GM19193 (cell line): ENCODE measurements around the gene STK11IP.

Experiments
- POLR2A ChIP-seq: IDR thresholded peaks from 4 replicates; pipeline ENCODE4 v1.6.1; 2011; ENCODE audit not compliant: insufficient read depth, insufficient read length; ENCODE audit errors: extremely low read depth

Gene STK11IP

DNA sequence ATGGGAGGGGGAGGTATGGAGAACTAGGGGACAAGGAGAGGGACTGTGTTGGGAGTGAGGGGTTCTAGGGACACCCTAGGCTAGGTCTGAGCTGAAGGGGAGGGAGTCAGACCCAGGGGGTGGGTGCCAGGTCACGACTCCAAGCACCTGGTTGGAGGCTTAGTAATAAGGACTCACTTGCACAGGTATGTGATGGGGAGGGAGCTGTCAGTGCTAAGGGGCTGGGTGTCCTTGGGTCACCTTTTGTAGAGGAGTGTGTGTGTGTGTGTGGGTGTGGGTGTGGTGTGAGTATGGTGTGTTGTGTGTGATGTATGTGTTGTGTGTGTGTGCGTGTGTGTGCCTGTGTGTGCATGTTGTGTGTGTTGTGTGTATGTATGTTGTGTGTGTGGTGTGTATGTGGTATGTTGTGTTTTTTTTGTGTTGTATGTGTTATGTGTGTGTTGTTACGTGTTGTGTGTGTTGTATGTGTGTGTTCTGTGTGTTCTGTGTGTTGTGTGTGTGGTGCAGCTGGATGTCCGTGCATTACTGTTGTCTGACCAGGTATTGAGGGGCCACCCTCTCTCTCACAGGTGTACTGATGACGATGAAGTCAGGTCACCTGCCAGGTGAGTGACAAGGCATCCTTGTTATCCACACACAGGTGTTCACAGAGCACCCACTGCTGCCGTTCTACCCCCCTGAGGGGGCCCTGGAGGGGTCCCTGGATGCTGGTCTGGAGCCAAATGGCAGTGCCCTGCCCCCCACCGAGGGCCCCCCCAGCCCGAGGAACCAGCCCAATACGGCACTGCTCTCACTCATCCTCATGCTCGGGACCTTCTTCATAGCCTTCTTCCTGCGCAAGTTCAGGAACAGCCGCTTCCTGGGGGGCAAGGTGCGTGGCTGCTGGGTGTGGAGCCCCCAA is 39.5 kb downstream of the STK11IP start:
- TF ChIP-seq POLR2A, result no peak

- no peak for TF ChIP-seq POLR2A
Observed at GRCh38 chr2:219637842-219638185, 40.2 kb downstream of the STK11IP start.

GRCh38 chr2:219638217-219638947 is 40.7 kb downstream of the STK11IP start:
- no peak for TF ChIP-seq POLR2A

DNA sequence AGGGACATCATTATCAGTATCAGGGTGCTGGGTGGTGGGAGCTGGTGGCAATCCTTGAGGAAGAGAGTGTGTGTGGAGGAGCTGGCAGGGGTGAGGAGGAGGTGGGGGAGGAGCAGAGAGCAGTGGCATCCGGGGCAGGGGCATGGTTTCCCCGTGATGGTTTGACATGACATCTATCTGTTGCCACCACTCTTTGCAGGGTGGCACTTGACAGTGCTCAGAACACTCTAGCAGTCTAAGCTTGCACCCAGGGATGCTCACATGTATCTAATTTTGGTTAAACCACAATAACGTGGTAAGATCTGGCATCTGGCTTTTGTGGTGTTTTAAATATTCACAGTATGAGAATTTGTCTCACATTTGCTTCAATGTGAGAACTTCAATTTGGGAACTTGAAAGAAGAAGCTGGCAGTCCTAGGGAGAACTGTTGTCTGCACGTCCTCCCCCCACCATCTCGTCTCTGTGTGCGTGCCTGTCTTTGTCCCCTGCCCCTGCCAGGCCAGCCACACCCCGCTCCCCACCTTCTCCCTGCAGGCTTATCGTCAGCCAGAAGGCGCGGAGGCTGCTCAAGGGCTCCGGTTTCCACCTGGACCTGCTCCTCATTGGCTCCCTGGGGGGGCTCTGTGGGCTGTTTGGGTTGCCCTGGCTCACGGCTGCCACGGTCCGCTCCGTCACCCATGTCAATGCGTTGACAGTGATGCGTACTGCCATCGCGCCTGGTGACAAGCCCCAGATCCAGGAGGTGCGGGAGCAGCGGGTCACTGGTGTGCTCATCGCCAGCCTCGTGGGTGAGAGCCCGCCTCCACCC is 41.5 kb downstream of the STK11IP start:
- no peak for TF ChIP-seq POLR2A

DNA sequence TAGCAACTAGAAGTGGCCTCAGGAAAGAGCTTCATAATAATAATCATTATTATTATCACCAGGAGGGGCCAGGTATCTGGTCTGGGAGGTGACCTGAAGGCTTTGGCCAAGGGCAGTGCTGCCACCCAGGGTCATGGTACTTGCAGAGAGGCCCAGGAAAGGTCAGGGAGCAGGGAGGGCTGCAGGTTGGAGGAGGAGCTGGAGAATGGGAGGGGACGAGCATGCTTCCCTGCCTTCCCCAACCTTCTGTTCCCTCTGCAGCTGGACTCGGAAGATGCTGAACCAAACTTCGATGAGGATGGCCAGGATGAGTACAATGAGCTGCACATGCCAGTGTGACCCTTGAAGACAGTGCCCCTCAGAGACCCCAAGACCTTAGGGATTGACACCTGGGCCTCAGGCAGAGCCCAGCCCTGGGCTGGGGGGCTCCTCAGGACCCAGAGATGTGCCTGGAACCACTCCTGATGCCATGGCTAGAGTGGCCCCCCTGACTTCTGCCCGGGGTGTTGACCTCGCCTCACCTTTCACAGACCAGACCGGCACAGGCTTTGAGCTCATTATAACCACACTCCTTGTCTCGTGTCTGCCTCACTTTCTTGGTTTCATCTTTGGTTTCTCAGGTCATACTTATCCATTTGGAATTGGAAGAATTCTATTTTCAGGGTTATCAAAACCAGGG is 43.9 kb downstream of the STK11IP start:
- no peak for TF ChIP-seq POLR2A

DNA sequence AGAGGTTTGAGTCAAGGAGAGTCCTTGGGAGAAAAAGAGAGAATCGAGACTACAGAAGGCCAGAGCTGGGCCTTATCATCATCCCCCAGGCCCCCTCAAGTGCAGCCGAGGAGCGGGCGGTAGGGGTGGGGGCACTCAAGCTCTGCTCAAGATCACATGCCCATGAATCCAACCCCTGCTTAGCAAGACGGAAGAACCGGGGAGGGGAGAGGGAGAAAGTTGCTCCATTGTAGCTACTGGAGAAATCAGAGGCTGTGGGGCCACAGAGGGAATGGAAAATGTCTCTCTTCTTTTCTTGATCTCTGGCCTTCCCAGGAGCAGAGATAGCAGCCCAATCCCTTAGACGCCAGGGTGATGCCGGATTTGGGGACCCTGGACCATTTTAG is 44.4 kb downstream of the STK11IP start:
- no peak for TF ChIP-seq POLR2A

DNA sequence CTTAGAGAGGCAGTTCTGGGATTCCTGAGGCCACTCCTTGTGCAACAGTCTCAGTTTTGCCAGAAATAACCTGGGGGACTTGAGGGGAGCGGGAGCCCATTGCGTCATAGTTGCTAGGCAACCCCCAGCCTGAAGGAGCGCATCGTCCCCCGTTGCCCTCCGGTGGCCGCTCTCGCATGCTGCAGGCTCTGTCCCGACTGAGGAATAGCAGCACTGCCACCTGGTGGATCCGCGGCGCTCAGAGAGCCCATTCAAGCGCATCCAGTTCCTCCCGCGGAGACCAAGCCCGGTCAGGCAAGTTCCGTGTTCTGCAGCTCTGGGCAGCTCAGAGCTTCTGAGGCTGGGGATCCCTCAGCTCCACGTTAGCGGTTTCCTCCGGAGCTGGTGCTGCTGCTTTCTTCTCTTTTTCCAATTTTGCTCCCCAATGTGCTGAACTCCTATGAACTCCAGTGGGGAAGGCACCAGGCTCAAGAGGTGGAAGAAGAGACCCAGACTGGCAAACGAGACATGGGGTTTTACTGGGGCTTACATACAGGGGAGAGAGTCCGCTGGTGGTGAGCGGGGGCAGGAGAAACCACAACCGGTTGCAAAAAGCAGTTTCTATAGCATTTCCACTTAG is 44.9 kb downstream of the STK11IP start:
- peak; percentile 36 for TF ChIP-seq POLR2A

DNA sequence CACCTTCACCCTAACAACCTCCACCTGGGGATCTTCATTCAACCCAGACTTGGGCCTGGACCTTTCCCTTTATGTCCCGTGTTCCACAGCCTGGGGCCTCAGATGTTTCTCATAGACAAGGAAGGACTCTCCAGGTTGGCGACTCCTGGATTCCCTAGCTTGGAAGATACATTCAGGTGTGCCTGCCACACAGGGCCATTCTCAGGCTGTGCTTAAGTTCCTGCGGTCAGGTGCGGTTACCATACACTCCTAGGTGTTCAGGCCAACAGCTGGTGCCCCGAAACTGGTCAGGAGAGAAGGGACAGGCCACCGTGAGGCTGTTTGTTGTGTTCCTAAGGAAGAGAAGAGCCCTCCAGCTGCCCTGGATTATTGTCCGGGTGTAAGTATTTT is 45.4 kb downstream of the STK11IP start:
- no peak for TF ChIP-seq POLR2A

DNA sequence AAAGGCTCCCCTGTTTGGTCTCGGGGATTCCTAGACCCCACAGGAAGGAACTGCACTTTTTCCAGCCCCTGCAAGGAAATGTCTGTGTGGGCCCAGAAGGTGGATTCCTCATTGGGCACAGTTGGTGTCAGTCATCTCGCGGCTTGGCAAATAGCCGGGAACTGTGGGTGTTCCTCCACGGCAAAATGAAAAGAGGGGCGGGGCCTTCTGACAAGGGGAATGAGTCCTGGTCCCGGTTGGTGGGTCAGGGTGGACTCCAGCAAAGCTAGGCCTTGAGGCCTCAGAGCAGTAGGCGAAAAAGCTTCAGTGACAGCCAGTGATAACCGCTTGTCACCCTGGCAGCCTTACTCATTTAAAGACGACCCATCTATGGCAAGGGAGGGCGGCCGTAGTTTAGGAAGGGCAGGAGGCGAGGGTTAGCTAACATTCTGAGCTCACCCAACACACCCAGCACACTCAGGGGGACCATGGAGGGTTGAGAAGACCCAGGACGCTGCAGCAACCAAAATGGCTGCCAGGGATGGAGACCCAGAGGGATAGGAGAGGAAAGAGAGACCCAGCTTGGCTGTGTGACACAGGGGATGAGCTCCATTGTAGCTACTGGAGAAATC is 46.2 kb downstream of the STK11IP start:
- TF ChIP-seq POLR2A, result no peak

DNA sequence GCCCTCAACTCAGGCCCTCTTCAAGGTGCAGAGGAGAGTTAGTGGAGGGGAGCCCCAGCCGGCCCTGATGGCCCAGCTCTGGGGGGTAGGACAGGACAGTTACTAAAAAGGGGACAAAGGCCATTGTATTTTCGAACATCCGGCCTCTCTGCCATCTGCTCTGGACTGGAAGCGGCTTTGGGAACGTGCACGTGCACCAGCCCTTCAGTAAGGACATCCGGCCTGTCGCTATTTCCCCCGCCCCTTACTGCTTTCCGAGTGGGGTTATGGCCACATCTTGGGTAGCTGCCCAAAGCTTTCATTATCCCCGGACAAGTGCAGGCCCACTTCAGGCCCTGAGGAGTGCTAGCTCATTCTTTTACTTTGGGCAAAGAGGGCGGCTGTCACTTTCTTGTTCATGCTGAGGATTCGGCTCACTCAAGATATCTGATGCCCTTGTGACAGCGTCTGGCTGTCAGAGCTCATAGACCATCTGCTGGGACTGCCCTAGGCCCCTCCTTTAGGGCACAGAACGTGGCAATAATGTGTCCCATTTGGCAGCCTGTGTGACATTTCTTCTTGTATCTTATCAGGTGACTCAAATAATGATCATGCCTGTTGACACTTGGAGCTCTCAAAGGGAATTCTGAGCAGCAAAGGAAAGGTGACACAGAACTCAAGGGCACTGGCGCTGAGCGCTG is 47.3 kb downstream of the STK11IP start:
- no peak for TF ChIP-seq POLR2A

DNA sequence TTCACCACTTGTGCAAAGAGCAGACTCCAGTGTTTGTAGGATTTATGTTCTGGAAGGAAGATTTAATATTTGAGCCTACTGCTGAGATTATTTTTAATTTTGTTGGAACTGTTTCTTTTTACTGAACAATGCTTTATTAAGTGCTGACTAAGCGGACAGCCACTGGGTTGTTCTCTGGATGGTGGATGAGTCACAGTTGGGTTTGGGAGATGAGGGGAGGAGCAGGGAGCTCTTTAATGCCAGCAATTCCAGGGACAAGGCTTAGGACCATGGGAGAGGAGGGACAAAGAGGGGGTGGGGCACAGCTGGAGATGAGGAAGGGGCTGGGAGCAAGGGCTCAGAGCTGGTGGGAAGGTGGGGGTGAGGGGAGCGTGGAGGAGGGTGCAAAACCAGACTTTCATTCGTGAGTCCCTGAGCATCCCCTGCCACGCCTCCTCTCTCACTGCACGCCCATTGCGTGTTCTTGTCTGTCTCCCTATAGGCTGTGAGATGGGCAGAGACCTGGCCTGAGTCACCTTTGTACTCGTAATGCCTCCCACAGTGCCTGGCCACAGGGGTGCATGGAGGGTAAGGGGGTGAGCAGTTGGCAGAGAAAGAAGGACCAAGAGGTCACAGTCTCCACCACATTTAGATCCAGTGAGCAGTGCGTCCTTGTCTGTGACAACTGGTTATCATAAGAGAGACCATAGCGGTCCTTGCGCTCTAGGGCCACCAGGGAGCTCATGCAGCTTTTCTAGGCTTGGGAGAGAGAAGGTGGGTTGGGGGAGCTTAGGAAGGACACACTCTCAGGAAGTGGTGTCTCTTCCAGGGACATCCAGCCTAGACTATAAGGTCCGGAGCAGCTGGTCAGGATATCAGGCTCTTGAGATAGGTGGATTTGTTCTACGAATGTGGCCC is 48.2 kb downstream of the STK11IP start:
- TF ChIP-seq POLR2A, result no peak

- TF ChIP-seq POLR2A, result no peak
Observed at GRCh38 chr2:219648176-219648575, 50.5 kb downstream of the STK11IP start.
